SU-DHL-6 (cell line): ENCODE results near the gene BIN2.

ENCODE experiments used
- CTCF ChIP-seq: fragments of 200-600 bp; sonication (generic); IDR thresholded peaks from one replicate; pipeline ENCODE4 v1.5.1; 2017; ENCODE audit warnings: antibody characterized with exemption, mild to moderate bottlenecking, low read length, moderate library complexity; ENCODE audit not compliant: insufficient read depth, poor library complexity, severe bottlenecking
- EZH2phosphoT487 ChIP-seq: fragments of 200-600 bp; sonication (generic), shearing (Covaris generic); conservative IDR thresholded peaks from 2 replicates; pipeline ENCODE4 v1.6.1; 2018; ENCODE audit warnings: mild to moderate bottlenecking, antibody characterized with exemption, low read length, moderate library complexity, mixed read lengths

GRCh38 chr12:51324953-51325352 is 979 bp upstream of the BIN2 start:
- TF ChIP-seq CTCF (no peak), EZH2phosphoT487 (no peak)
